ENCODE data around the gene GFI1B. TPM values are rescaled to one million over a fixed set of nuclear protein-coding genes. Genes with fewer than 3 reads are reported as not detected.
A peak's percentile ranks its signal among the peaks of the same experiment; 100 is the strongest.

GFI1B gene
- total RNA-seq, 2 experiments from 2014 or later, result 0.19 TPM; not detected in 1

DNA sequence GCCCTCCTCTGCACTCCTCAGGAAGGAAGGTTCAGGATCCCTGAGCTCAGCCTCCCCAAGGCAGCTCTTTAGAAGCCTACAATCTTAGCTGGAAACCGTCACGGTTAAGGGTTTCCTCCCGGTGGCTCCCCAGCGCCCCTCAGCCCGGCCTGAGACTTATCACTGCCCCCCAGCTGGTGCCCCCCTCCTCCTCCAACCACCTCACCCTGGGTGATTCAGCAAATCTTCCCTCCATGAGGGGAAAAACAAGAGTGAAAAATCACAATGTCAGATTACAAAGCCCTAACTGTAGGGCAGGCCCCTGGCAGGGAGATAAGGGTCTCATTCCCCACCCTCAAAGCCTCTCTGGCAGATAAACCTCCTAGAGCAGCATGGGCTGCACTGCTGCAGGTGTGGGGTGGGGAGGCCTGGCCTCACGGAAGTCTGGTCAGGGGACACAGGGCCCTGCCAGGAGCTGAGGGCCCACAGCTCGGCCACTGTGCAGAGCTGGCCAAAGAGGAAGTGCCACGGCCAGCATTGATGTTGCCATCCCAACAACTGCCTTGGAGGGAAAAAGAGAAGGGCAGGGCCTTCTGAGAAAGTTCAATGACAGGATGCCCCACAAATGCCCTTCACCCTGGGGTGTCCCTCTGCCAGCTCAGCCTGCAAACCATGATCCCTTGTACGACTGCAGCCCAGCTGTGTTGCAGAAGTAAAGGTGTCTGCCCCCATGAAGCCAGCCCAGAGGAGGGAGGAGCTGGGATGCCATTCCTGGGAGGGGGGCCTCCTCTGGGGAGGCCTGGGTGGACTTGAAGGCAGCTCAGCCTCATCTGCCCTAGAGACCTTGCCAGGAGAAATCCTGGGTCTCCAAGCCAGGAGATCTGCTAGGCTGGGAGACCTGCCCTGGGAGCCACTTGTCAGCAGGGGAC lies 25.9 kb downstream of the GFI1B start:
- POLR2A ChIA-PET, result no interaction called here
- CTCF ChIA-PET, result interaction anchor here (1.0 to 1.9 kb wide), 3 partner anchors 14 to 32 kb away, joined by 3 to 5 read pairs (median 3); no protein-coding TSS in a partner anchor
- peaks cover 33% of the 10 kb centered on the region for H3K27me3 Mint-ChIP-seq

DNA sequence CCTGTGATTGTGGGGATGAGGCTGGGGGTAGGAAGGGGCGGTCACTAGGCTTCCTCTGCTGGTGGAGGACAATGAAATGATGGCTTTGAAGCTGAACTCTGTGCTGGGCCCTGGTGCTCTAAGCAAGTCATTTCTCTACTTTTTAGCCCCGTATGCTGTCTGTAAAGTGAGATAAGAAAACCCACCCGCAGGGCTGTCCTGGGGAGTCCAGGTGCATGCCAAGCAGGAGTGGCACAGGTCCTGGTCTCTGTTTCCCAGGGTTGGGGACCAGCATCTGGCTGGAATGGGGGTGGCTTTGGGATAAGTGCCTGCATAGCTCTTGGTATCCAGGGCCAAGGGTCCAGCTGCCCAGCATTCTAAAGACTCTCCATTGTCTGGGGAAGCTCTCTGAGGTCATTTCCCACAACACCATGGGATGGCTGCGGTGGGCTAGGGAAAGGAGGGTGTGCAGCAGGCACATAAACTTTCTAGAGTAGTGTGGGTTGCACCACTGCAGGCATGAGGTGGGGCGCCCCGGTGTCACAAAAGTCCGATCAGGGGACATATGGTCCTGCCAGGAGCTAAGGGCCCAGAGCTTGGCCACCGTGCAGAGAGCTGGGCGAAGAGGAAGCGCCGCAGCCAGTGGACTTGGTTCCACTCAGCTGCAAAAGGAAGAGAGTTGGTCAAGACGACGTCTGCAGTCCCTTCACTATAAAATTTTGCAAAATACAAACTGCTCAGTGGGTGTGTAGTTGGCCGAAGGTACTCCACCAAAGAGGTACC lies 26.7 kb downstream of the GFI1B start:
- ATAC-seq, result no peak
- Mint-ChIP-seq H3K9me3 (ENCODE audit: low read depth) (no peaks in the 10 kb centered on the region), H3K27ac (no peak overlapping the region), H3K4me3 (no peak overlapping the region), H3K27me3 (peaks cover 34% of the 10 kb centered on the region), H3K36me3 (ENCODE audit: low read depth) (no peaks in the 10 kb centered on the region), H3K4me1 (no peaks in the 10 kb centered on the region)
- ChIA-PET CTCF (interaction anchor here (1.3 to 1.9 kb wide), 2 partner anchors 13 to 17 kb away, joined by 3 to 5 read pairs; no protein-coding TSS in a partner anchor), POLR2A (no interaction called here)
- intact Hi-C loops (cut with DNase I, micrococcal nuclease), result no loop called here
- no peak for DNase-seq

More for the DNA sequence above, 25.9 kb downstream of the GFI1B start:
- H3K36me3 Mint-ChIP-seq (ENCODE audit: low read depth), result no peaks in the 10 kb centered on the region
- DNase-seq (no peak), ATAC-seq (no peak)
- H3K4me1 Mint-ChIP-seq, result no peaks in the 10 kb centered on the region
- H3K9me3 Mint-ChIP-seq (ENCODE audit: low read depth), result no peaks in the 10 kb centered on the region
- intact Hi-C loops (cut with DNase I, micrococcal nuclease), result no loop called here
- no peak overlapping the region for H3K4me3 Mint-ChIP-seq
- H3K27ac Mint-ChIP-seq, result no peak overlapping the region

DNA sequence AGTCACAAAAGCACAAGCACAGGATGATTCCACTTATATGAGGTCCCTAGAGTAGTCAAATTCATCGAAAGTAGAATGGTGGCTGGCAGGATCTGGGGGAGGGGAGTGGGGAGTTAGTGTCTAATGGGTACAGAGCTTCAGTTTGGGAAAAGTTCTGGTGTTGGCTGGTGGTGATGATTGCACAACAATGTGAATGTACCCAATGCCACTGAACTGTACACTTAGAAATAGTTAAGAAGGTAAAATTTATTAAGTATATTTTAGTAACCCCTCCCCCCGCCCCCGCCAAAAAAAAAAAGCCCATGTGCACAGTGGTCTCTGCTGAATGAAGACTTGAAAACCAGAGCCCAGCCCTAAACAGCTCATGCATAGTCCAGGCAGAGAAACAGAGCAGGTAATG lies 27.5 kb downstream of the GFI1B start:
- POLR2A ChIA-PET, result no interaction called here
- Mint-ChIP-seq H3K27me3 (peaks cover 29% of the 10 kb centered on the region), H3K27ac (no peak overlapping the region), H3K4me3 (no peak overlapping the region), H3K9me3 (ENCODE audit: low read depth) (no peaks in the 10 kb centered on the region), H3K4me1 (no peaks in the 10 kb centered on the region), H3K36me3 (ENCODE audit: low read depth) (no peaks in the 10 kb centered on the region)
- intact Hi-C loops (cut with DNase I, micrococcal nuclease), result no loop called here
- CTCF ChIA-PET, result interaction anchor here (1.9 kb wide), 1 partner anchor 16 kb away, joined by 5 read pairs; no protein-coding TSS in a partner anchor
- DNase-seq, result no peak
- no peak for ATAC-seq

DNA sequence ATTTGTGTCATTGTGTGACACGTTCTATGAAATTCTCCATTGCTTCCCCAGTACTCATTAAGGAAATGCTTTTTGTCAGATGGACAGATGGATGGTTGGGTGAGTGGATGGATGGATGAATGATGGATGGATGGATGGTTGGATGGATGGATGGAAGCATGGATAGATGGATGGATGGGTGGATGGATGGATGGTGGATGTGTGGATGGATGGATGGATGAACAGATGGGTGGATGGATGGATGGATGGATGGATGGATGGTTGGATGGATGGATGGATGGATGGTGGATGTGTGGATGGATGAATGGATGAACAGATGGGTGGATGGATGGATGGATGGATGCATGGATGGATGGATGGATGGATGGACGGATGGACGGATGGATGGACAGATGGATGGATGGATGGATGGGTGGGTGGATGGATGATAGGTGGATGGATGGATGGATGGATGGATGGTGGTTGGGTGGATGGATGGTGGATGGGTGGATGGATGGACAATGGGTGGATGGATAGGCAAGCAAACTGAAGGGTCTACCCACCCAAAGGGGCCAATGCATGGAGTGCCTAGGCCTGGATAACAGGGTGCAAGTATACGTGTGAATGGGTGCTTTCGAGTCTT lies 28.3 kb downstream of the GFI1B start:
- Mint-ChIP-seq H3K4me1 (no peaks in the 10 kb centered on the region), H3K4me3 (no peak overlapping the region), H3K36me3 (ENCODE audit: low read depth) (no peaks in the 10 kb centered on the region), H3K27ac (no peak overlapping the region), H3K9me3 (ENCODE audit: low read depth) (no peaks in the 10 kb centered on the region), H3K27me3 (peaks cover 29% of the 10 kb centered on the region)
- intact Hi-C loops (cut with DNase I, micrococcal nuclease), result no loop called here
- ChIA-PET POLR2A (no interaction called here), CTCF (interaction anchor here (1.1 to 1.9 kb wide), 2 partner anchors 15 kb away, joined by 5 read pairs; no protein-coding TSS in a partner anchor)
- DNase-seq, result no peak
- ATAC-seq, result no peak

DNA sequence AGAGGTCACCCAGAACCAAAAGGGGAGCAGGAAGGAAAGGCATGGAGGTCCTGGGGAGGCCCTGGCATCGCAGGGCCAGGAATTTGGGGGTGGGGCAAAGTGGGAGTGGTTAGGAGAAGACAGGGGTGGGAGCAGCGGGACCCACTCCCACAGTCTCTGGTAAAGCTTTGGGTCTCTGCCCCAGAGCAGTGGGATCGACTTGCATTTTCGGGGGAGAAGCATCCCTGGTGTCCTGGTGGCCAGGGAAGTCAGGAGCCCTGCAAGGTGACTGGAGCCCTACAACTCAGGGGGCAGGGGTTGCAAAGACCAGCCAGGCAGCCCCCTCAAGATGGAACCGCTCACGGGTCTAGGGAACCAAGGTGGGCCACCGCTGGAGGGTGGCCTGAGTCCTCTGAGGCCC lies 29.9 kb downstream of the GFI1B start:
- H3K4me3 Mint-ChIP-seq, result no peak overlapping the region
- DNase-seq (no peak), ATAC-seq (no peak)
- POLR2A ChIA-PET, result no interaction called here
- H3K27ac Mint-ChIP-seq, result no peak overlapping the region
- no peaks in the 10 kb centered on the region for H3K36me3 Mint-ChIP-seq (ENCODE audit: low read depth)
- peaks cover 19% of the 10 kb centered on the region for H3K27me3 Mint-ChIP-seq
- no peaks in the 10 kb centered on the region for H3K9me3 Mint-ChIP-seq (ENCODE audit: low read depth)
- CTCF ChIA-PET, result no interaction called here
- H3K4me1 Mint-ChIP-seq, result no peaks in the 10 kb centered on the region
- intact Hi-C loops (cut with DNase I, micrococcal nuclease), result no loop called here

DNA sequence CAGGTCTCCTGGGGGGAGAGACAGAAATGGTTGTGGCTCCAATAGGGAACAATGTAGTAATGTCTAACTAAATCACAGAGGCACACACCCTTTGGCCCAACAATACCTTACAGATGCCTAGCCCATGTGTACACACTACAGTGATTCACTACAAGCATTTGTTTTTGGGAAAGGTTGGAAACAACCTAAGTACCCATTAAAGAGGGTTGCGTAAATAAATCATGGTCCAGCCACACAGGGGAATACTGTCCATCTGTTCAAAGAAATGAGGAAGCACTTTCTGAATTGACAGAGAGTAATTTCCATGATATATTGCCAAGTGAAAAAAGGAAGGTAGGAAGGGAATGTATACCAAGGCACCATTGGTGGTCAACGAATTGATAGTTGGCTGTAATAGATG lies 30.3 kb downstream of the GFI1B start:
- H3K36me3 Mint-ChIP-seq (ENCODE audit: low read depth), result no peaks in the 10 kb centered on the region
- H3K27me3 Mint-ChIP-seq, result peaks cover 17% of the 10 kb centered on the region
- no peak overlapping the region for H3K4me3 Mint-ChIP-seq
- no peak overlapping the region for H3K27ac Mint-ChIP-seq
- CTCF ChIA-PET, result no interaction called here
- no peak for DNase-seq
- no peaks in the 10 kb centered on the region for H3K4me1 Mint-ChIP-seq
- POLR2A ChIA-PET, result no interaction called here
- no peak for ATAC-seq
- intact Hi-C loops (cut with DNase I, micrococcal nuclease), result no loop called here
- no peaks in the 10 kb centered on the region for H3K9me3 Mint-ChIP-seq (ENCODE audit: low read depth)

DNA sequence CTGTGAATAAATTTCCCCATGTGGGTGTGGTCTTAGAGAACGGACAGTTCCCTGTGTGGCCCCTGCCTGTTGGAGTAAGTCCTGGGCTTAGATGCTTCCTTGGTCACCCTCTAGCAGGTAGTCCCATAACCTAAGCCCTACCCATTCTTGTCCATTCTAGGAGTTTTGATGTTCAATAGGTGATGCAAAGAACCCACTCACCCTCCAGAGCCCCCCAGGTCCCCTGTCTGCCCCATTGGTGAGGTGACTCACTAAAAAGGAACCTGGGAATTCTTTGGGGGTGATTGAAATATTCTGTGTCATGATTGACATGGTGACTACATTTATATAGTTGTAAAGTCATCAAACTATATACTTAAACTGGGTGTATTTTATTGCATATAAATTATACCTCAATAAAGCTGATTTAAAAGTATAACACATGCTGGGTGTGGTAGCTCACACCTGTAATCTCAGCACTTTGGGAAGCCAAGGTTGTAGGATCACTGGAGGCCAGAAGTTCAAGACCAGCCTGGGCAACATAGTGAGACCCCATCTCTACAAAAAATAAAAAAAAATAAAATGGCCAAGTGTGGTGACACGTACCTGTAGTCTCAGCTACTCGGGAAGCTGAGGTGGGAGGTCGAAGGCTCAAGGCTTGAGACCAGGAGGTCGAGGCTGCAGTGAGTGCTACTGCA lies 31.6 kb downstream of the GFI1B start:
- Mint-ChIP-seq H3K4me1 (no peaks in the 10 kb centered on the region), H3K36me3 (ENCODE audit: low read depth) (no peaks in the 10 kb centered on the region), H3K4me3 (no peak overlapping the region), H3K27ac (no peak overlapping the region), H3K9me3 (ENCODE audit: low read depth) (no peaks in the 10 kb centered on the region), H3K27me3 (peaks cover 16% of the 10 kb centered on the region)
- no peak for ATAC-seq
- no peak for DNase-seq
- intact Hi-C loops (cut with DNase I, micrococcal nuclease), result no loop called here
- ChIA-PET CTCF (interaction anchor here (0.6 to 3.3 kb wide), 2 partner anchors 12 to 45 kb away, joined by 3 to 28 read pairs; no protein-coding TSS in a partner anchor), POLR2A (no interaction called here)

DNA sequence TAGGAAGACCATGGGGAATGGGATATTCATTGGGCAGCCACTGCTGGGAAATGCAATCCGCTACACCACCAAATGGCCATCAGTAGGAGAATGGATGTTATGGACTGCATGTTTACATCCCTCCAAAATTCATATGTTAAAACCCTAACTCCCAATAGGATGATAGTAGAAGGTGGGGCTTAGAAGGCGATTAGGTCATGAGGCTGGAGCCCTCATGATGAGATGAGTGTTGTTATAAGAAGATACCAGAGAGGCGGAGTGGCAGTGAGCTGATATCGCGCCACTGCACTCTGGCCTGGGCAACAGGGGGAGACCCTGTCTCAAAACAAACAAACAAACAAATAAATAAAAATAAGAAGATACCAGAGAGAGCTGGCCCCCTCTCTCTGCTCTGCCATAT lies 36.2 kb downstream of the GFI1B start:
- Mint-ChIP-seq H3K36me3 (ENCODE audit: low read depth) (no peaks in the 10 kb centered on the region), H3K4me3 (no peak overlapping the region), H3K9me3 (ENCODE audit: low read depth) (no peaks in the 10 kb centered on the region), H3K4me1 (no peaks in the 10 kb centered on the region), H3K27ac (no peak overlapping the region), H3K27me3 (peaks cover 11% of the 10 kb centered on the region)
- CTCF ChIA-PET, result interaction anchor here (1.1 kb wide), 1 partner anchor 7 kb away, joined by 4 read pairs; no protein-coding TSS in a partner anchor
- intact Hi-C loops (cut with DNase I, micrococcal nuclease), result no loop called here
- ATAC-seq (no peak), DNase-seq (no peak)
- POLR2A ChIA-PET, result interaction anchor here (0.6 kb wide), 1 partner anchor 52 kb away, joined by 3 read pairs; no protein-coding TSS in a partner anchor

DNA sequence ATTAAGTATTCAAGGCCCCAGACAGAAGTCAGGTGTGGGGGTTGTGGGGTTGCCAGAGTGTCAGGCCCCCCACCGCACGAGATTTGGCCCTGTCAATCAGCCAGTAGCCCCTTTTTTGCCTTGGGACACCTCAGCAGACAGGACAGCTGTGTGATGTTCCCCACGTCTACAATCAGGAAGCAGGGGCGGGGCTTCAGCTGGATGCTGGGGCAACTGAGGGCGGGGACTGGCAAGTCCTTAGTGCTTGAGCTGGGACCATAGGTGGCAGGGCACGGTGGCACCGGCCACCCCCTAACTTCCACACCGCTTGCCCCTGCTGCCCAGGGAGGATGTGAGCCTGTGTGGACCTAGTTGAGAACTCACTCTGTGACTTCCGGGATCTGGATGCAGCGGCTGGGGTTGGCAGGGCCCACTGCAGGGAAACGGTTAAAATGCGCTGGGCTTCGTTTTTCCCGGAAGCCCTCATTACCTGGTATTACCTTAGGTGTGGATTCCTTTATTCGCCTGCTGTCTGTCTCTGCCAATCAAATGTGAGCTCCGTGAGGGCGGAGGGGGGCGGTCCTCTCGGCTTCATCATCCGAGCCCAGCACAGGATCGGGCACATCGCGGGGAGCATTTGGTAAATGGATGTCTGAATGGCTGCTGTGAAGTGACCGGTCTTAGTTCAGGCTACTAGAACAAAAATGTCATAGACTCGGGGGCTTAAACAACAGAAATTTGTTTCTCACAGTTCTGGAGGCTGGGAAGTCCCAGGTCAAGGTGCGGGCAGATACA lies 44.8 kb downstream of the GFI1B start:
- Mint-ChIP-seq H3K27ac (peak overlapping the region; percentile 74), H3K9me3 (ENCODE audit: low read depth) (no peaks in the 10 kb centered on the region), H3K27me3 (no peaks in the 10 kb centered on the region), H3K4me3 (peak overlapping the region; percentile 49), H3K36me3 (ENCODE audit: low read depth) (no peaks in the 10 kb centered on the region), H3K4me1 (peaks cover 18% of the 10 kb centered on the region)
- DNase-seq, result peak; percentile 87
- ChIA-PET POLR2A (no interaction called here), CTCF (interaction anchor here (0.6 to 2.6 kb wide), 9 partner anchors 9 to 987 kb away, joined by 3 to 57 read pairs (median 4); partner anchors contain the start of gene GTF3C5)
- intact Hi-C loops (cut with DNase I, micrococcal nuclease), result loop anchor here in 1 of 2 experiments (2.0 kb wide), 2 partner anchors 79 to 353 kb away; partner anchors contain the start of genes STKLD1, SURF4 and TSC1
- peak; percentile 70 for ATAC-seq

DNA sequence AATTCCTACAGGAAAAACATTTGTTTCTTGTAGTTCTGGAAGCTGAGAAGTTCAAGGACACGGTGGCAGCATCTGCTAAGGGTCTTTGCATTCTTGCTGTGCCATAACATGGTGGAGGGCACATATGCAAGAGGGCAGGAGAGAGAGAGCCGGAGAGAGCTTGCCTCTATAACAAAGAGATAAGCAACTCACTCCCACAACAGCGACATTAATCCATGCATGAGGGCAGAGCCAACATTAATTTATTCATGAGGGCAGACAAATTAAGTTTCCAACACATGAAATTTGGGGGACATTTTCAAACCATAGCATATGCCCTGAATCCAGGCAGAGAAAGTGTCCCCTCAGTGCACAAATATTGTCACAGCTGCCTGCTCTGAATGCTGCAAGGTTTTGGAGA lies 47.9 kb downstream of the GFI1B start:
- no peaks in the 10 kb centered on the region for H3K27me3 Mint-ChIP-seq
- peaks cover 2% of the 10 kb centered on the region for H3K36me3 Mint-ChIP-seq (ENCODE audit: low read depth)
- CTCF ChIA-PET, result interaction anchor here (0.8 to 1.6 kb wide), 4 partner anchors 17 to 460 kb away, joined by 3 to 6 read pairs (median 4); no protein-coding TSS in a partner anchor
- H3K4me1 Mint-ChIP-seq, result peaks cover 22% of the 10 kb centered on the region
- ATAC-seq, result no peak
- POLR2A ChIA-PET, result no interaction called here
- no peak overlapping the region for H3K27ac Mint-ChIP-seq
- no peaks in the 10 kb centered on the region for H3K9me3 Mint-ChIP-seq (ENCODE audit: low read depth)
- no peak overlapping the region for H3K4me3 Mint-ChIP-seq
- intact Hi-C loops (cut with DNase I, micrococcal nuclease), result no loop called here
- no peak for DNase-seq
